Immature natural killer cell (primary cell): ENCODE data around the gene SFN. TPM values are rescaled to one million over a fixed set of nuclear protein-coding genes. Genes with fewer than 3 reads are reported as not detected.

Experiments
- DNase-seq, 3 donors: peaks; one replicate each; pipeline ENCODE4 v3.0.0; 2022; ENCODE audit warnings: mixed read lengths in 1 of 3
- H3K27ac Mint-ChIP-seq, 6 donors: one replicate each; pipeline ENCODE4 v1.8.0; 2020; ENCODE audit warnings: mixed read lengths in 6 of 6, mild to moderate bottlenecking in 5 of 6, inconsistent platforms in 4 of 6, moderate library complexity in 3 of 6
- H3K27me3 Mint-ChIP-seq, 3 donors: one replicate each; pipeline ENCODE4 v1.8.0; 2020 to 2021; ENCODE audit warnings: low read depth in 3 of 3, mild to moderate bottlenecking in 3 of 3, mixed read lengths in 3 of 3, moderate library complexity in 3 of 3, inconsistent platforms in 1 of 3
- H3K36me3 Mint-ChIP-seq, 3 donors: one replicate each; pipeline ENCODE4 v1.8.0; 2020; ENCODE audit warnings: mixed read lengths in 3 of 3, inconsistent platforms in 2 of 3, mild to moderate bottlenecking in 2 of 3
- H3K4me1 Mint-ChIP-seq, 2 donors: one replicate each; pipeline ENCODE4 v1.8.0; 2020; ENCODE audit warnings: inconsistent platforms in 2 of 2, mild to moderate bottlenecking in 2 of 2, mixed read lengths in 2 of 2, moderate library complexity in 1 of 2
- H3K4me3 Mint-ChIP-seq, 5 donors: one replicate each; pipeline ENCODE4 v1.8.0; 2020; ENCODE audit warnings: mild to moderate bottlenecking in 5 of 5, mixed read lengths in 5 of 5, inconsistent platforms in 3 of 5, moderate library complexity in 3 of 5
- H3K9me3 Mint-ChIP-seq, 6 donors: one replicate each; pipeline ENCODE4 v1.8.0; 2020; ENCODE audit warnings: mild to moderate bottlenecking in 6 of 6, mixed read lengths in 6 of 6, inconsistent platforms in 4 of 6, moderate library complexity in 3 of 6
- polyA plus RNA-seq, 3 donors: library from polyadenylated mRNA; unstranded; fragments of 300-500 nt; fragmentation: Illumina TruSeq; gene quantifications; one replicate each; pipeline ENCODE4 v1.2.3, GENCODE V29; 2021

The SFN gene
- polyA plus RNA-seq, 3 donors from 2014 or later, result not detected

DNA sequence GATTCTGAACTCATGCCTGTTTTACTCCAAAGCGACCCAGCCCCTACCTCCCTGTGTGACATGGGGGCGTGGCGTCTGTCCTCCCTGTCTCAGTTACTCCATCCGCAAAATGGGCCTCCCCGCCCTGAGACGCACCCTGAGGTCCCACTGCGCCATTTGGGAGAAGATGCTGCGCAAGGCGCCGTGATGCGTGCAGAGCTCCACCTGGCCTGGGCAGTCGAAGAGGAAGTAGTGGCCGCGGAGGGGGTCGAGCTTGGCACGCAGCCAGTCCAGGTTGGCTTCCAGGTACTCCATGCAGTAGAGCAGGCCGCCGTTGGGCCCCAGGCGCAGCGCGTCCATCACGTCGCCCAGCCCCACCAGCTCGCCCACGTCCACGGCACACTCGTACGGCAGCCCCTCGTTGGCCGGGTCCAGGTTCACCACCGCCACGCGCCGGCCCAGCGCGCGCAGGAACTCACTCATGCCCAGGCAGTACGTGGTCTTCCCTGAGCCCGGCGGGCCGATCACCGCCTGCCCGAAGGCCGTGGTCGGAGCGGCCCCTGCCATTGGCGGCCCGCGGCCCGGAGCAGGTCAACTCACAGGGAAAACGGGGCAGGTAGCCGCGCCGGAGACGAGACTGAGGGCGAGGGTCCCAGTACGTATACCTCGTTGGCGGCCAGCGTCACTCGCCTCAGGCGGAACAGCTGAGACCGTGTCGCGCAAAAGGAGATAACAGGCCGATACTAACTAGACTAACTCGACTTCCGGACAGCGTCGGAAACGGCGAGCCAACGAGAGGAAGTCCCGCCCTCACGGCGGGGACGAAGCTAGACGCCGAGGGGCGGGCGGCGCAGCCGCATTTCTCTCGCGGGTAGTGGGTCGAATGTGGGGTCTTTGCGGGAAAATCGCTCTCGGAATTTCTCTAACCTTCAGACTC lies 26.9 kb downstream of the SFN start, which contains the start of gene GPN2:
Gene GPN2, minus strand, starts transcription at position 733 of the 916 bp plus-strand sequence. Its CDS starts 187 bp downstream, at position 546.
- H3K4me1 Mint-ChIP-seq, result peaks cover 26 to 35% of the 10 kb centered on the region in 2 donors
- DNase-seq, result peak; percentile 75 to 81 (median 79)
- peaks cover 20 to 35% (median 22%) of the 10 kb centered on the region in 3 donors for H3K36me3 Mint-ChIP-seq

DNA sequence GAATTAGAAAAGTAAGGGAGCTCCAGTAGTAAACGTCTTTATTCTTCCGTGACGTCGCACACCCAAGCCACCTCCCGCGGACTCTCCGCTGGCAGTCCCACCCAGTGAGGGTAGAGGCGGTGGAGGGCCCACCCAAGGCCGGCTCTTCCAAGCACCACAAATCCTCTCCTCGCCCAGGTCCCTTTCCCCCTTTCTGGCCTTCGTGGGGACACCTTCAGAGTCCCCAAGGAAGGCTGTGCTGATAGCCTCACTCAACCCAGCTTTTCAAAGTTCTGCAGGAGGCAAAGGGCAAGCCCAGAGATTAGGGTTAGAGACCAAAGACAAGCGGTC lies 27.5 kb downstream of the SFN start:
- H3K36me3 Mint-ChIP-seq, result peaks cover 17 to 35% (median 24%) of the 10 kb centered on the region in 3 donors
- H3K27ac Mint-ChIP-seq, result peak overlapping the region; percentile 88 to 96 (median 94)
- no peak for DNase-seq
- peak overlapping the region; percentile 90 to 94 (median 91) for H3K4me3 Mint-ChIP-seq
- H3K4me1 Mint-ChIP-seq, result peaks cover 26 to 35% of the 10 kb centered on the region in 2 donors
- peaks cover 6 to 11% (median 8%) of the 10 kb centered on the region in 3 donors for H3K27me3 Mint-ChIP-seq
- no peaks in the 10 kb centered on the region for H3K9me3 Mint-ChIP-seq

More for the DNA sequence above, 26.9 kb downstream of the SFN start, which contains the start of gene GPN2:
- H3K4me3 Mint-ChIP-seq, result peak within 1 kb of the TSS; percentile 90 to 94 (median 91)
- H3K9me3 Mint-ChIP-seq, result no peaks in the 10 kb centered on the region
- peak within 1 kb of the TSS; percentile 88 to 96 (median 94) for H3K27ac Mint-ChIP-seq
- peaks cover 6 to 11% (median 8%) of the 10 kb centered on the region in 3 donors for H3K27me3 Mint-ChIP-seq

DNA sequence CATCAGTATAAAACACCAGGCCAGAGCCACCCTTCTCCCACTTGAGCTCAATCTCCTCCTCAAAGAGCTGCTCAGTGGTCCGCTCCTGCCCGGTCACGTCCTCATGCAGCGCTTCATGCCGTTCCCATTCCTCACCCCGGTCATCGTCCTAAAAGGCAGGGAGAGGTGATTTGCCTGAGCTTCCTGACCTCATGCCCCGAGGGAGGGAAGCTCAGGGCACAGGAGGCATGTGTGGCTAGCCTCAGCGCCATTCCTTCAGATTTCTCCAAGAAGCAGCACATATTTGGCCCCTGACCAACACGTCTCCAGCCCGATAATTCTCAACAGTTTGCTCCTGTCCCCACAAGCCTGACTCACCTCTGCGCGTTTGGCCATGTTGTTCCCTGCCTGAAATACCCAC lies 31.3 kb downstream of the SFN start:
- Mint-ChIP-seq H3K36me3 (peaks cover 13 to 27% (median 23%) of the 10 kb centered on the region in 3 donors), H3K4me3 (no peak overlapping the region), H3K9me3 (no peaks in the 10 kb centered on the region), H3K27ac (no peak overlapping the region), H3K27me3 (peaks cover 3 to 11% (median 6%) of the 10 kb centered on the region in 3 donors), H3K4me1 (peaks cover 24 to 28% of the 10 kb centered on the region in 2 donors)
- no peak for DNase-seq

DNA sequence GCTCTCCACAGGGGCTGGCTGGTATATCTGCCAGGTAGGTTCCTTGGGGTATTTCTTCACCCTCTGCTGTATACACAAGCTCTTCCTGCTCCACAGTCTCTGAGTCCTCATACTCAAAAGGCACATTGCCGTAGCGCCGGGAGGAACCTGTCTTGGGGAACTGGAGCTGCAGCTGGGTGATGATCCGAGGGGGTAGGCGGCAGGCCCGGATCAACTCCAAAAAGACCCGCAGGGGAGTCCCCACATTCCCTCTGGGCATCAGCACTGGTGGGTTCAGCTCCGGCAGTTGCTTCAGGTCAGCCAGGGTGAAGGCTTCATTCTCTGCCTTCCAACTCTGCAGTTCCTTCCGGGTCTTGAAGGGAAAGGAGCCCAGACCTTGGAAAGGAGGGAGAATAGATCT lies 34.4 kb downstream of the SFN start:
- DNase-seq, result no peak
- Mint-ChIP-seq H3K4me3 (no peak overlapping the region), H3K27ac (no peak overlapping the region), H3K36me3 (peaks cover 13 to 27% (median 23%) of the 10 kb centered on the region in 3 donors), H3K27me3 (peaks cover 0 to 12% (median 3%) of the 10 kb centered on the region in 3 donors), H3K9me3 (no peaks in the 10 kb centered on the region), H3K4me1 (peaks cover 35 to 38% of the 10 kb centered on the region in 2 donors)

DNA sequence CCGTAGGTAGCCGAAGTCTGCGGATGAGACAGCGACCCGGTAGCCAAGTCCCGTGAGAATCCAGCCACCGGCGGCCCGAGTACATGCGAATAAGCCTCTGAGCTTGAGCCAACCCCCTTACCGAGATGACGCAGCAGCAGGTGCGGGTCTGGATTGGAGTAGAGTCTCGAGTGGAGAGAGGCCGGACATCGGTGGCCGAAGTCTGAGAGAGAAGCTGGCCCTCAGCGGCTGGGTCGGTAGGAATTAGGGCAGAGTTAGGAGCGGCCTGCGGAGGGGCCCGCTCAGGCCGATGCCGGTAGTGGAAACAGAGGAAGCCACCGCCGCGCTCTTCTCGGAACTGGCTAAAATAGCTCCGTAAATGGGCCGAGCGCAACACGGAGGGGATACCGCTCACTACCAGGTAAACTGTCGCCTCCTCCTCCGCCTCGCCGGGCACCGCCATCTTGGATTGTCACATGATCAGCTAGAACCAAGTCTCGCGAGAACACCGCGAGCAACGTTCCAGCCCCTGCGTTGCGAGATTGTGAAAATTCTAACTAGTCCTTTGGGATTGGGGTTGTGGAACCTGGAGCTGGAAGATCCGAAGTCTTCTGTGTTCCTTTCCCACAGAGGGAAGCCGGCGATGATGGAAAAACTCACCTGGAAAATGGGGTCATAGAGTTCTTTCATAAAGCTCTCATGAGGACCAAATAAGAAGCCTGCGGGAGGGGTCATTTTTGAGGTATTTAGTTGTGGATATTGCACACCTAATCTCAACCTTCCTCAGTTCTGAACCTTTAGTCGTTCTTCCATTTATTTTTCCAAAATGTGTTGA lies 37.3 kb downstream of the SFN start, which contains the start of gene GPATCH3:
Gene GPATCH3, minus strand, starts transcription at position 467 of the 814 bp plus-strand sequence. Its CDS starts 25 bp downstream, at position 442.
- H3K4me1 Mint-ChIP-seq, result peaks cover 36 to 39% of the 10 kb centered on the region in 2 donors
- H3K4me3 Mint-ChIP-seq, result peak within 1 kb of the TSS; percentile 93 to 100 (median 94)
- peaks cover 4 to 8% (median 5%) of the 10 kb centered on the region in 3 donors for H3K36me3 Mint-ChIP-seq
- H3K9me3 Mint-ChIP-seq, result no peaks in the 10 kb centered on the region
- H3K27me3 Mint-ChIP-seq, result peaks cover 1 to 9% (median 3%) of the 10 kb centered on the region in 3 donors
- DNase-seq, result peak; percentile 84 to 88 (median 86)
- H3K27ac Mint-ChIP-seq, result peak within 1 kb of the TSS; percentile 92 to 99 (median 99)

- H3K36me3 Mint-ChIP-seq, result peaks cover 4 to 6% (median 5%) of the 10 kb centered on the region in 3 donors
- peaks cover 36 to 39% of the 10 kb centered on the region in 2 donors for H3K4me1 Mint-ChIP-seq
- H3K27me3 Mint-ChIP-seq, result peaks cover 1 to 9% (median 3%) of the 10 kb centered on the region in 3 donors
- H3K27ac Mint-ChIP-seq, result peak overlapping the region; percentile 92 to 99 (median 99)
- H3K4me3 Mint-ChIP-seq, result peak overlapping the region; percentile 93 to 100 (median 94)
- H3K9me3 Mint-ChIP-seq, result no peaks in the 10 kb centered on the region
- DNase-seq, result no peak
Observed at GRCh38 chr1:26900815-26901511, 38.0 kb downstream of the SFN start.

- DNase-seq, result no peak
- Mint-ChIP-seq H3K36me3 (no peaks in the 10 kb centered on the region), H3K9me3 (no peaks in the 10 kb centered on the region), H3K27me3 (peaks cover 0 to 6% (median 0%) of the 10 kb centered on the region in 3 donors), H3K4me3 (no peak overlapping the region), H3K27ac (no peak overlapping the region), H3K4me1 (peaks cover 1 to 2% of the 10 kb centered on the region in 2 donors)
Observed at GRCh38 chr1:26907071-26907917, 44.3 kb downstream of the SFN start.

DNA sequence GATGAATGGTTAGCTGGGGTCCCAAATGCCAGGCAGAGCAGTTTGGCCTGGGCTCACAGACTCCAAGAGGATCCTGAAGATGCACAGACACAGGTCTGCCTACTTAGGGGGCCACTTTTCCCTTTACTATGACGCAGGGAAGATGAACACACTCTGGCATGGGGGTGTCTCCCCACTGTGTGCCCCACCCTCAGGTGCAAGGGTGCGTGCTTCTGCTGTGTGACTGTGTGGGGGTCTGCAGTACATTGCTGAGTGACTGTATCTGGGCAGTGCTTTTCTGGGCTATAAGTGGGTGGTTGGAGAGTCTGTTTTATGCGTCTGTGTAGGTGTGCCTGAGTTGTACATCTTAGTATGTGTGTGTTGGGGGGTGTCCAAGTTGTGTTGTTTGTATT lies 47.0 kb downstream of the SFN start:
- no peak for DNase-seq
- H3K36me3 Mint-ChIP-seq, result no peaks in the 10 kb centered on the region
- no peaks in the 10 kb centered on the region for H3K9me3 Mint-ChIP-seq
- no peak overlapping the region for H3K27ac Mint-ChIP-seq
- H3K4me1 Mint-ChIP-seq, result no peaks in the 10 kb centered on the region
- H3K4me3 Mint-ChIP-seq, result no peak overlapping the region
- H3K27me3 Mint-ChIP-seq, result peaks cover 0 to 5% (median 0%) of the 10 kb centered on the region in 3 donors

DNA sequence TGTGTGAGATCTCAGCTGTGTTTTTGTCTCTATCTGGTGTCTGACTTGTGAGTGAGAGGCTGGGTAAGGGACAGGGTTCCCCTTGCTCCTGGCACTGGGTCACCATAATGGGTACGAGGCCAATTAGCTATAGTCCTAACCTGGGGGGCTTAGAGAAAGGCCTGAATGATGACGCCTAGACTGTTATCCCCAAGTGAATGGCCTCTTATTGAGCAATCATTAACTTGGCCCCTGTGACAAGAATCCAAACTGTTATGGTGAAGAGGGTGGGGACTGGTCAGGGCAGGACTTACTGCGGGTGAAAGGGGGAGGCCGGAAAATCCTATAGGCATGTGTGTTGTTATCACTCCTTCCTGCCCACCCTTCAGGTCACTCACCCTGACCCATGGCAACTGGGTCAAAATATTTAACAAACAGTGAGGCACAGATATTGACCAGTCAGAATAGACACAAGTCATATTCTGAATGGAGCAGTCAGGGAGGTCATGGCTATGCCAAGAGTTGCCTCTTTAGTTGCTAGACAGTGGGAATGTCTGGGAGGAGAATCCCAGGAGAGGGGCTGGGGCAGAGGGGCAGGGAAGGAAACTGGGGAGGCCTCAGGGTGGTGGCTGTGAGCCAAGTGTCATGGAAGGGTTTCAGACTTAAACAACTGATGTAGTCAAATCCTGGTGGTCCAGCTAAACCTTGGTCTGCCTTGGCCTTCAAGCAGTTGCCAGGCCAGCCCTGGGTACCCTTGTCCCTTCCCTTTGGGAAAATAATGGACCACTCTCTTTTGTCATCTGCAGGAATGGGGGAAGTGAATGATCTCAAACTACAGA lies 47.6 kb downstream of the SFN start:
- DNase-seq, result no peak
- no peak overlapping the region for H3K4me3 Mint-ChIP-seq
- H3K36me3 Mint-ChIP-seq, result no peaks in the 10 kb centered on the region
- H3K9me3 Mint-ChIP-seq, result no peaks in the 10 kb centered on the region
- no peaks in the 10 kb centered on the region for H3K4me1 Mint-ChIP-seq
- H3K27ac Mint-ChIP-seq, result no peak overlapping the region
- peaks cover 0 to 5% (median 0%) of the 10 kb centered on the region in 3 donors for H3K27me3 Mint-ChIP-seq

DNA sequence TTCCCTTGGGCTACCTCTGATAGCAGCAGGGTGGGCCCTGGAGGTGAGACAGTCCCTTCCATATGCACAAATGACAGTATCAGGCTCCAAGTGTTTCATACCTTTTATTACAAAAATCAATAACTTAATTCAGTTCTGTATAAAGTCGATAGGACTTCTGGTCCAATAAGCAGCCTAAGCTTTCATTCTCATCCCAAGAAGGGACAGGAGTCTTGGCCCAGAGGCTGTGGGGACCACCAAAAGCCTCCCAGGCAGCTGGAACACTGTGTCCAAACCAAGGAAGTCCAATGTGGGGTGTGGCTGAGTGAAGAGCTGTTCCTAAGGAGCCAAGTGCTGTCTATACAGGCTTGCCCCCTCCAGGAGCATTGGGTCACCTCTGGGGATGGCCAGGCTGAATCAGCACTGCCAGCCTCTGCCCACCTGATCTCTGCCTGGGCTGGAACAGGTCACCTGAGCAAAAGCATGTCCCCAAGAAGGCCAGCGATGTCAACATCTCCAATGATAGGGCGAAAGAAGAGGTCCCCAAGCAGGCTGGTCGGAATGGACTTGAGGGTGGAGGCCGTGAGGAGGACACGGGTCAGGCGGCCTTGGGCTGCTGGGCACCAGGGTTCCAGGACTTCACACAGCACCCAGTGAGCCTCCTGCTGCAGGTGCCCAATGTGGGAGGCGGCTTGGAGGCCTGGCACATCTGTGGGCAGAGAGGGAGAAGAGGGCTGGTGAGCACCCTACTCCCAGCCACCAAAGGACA lies 48.6 kb downstream of the SFN start:
- Mint-ChIP-seq H3K27me3 (peaks cover 0 to 5% (median 0%) of the 10 kb centered on the region in 3 donors), H3K4me3 (no peak overlapping the region), H3K36me3 (no peaks in the 10 kb centered on the region), H3K4me1 (no peaks in the 10 kb centered on the region), H3K9me3 (no peaks in the 10 kb centered on the region), H3K27ac (no peak overlapping the region)
- no peak for DNase-seq

DNA sequence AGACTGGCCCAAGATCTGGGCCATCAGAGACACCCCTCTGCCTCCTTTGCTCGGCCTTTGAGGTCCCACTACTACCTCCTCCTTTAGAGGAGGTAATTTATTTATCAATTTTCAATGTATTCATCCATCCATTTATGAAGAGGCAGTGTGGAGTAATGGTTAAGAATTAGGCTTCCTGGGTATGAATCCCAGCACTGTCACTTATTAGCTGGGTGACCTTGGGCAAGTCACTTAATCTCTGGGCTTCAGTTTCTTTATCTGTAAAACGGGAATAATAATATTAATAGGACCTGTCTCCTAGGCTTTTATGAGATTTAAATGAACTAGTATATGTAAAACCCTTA lies 49.2 kb downstream of the SFN start:
- H3K9me3 Mint-ChIP-seq, result no peaks in the 10 kb centered on the region
- no peaks in the 10 kb centered on the region for H3K36me3 Mint-ChIP-seq
- no peaks in the 10 kb centered on the region for H3K4me1 Mint-ChIP-seq
- no peak overlapping the region for H3K27ac Mint-ChIP-seq
- H3K27me3 Mint-ChIP-seq, result peaks cover 0 to 2% (median 0%) of the 10 kb centered on the region in 3 donors
- no peak for DNase-seq
- H3K4me3 Mint-ChIP-seq, result no peak overlapping the region
